NCI-H446 treated with DMSO at 0.1 percent for 48 hours (cell line): ENCODE results near the gene CATSPERE.
"Not testable (repeated sequence)": the region's sequence is repeated elsewhere in the genome, so short reads cannot be mapped to it uniquely, and the experiment has no call there.

Source experiments
- DNase-seq: peaks from one replicate; lab custom pipeline; 2025; lab: John Stamatoyannopoulos, UW

The CATSPERE gene

GRCh38 chr1:244552336-244552735, 91.3 kb downstream of the CATSPERE start:
- DNase-seq = no peak

- DNase-seq = no peak
These were observed 95.2 kb downstream of the CATSPERE start for GRCh38 chr1:244556263-244556662.

DNA sequence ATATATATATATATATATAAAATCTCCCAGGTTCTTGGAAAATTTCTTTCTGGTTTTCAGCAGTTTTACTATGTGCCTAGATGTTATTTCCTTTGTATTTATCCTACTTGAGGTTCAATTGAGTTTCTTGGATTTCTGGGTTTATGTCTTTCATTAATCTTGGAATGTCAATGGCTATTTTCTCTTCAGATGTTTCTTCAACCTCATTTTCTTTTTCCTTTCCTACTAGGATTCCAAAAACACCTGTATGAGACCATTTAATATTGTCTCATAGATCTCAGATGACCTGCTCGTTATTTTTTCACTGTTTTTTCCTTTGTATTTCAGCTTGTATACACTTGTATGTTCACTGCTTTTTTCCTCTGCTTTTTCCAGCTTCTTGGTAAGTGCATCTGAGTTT, 96.5 kb downstream of the CATSPERE start:
- DNase-seq = no peak

- no peak for DNase-seq
These were observed 98.5 kb downstream of the CATSPERE start for GRCh38 chr1:244559561-244559960.

DNA sequence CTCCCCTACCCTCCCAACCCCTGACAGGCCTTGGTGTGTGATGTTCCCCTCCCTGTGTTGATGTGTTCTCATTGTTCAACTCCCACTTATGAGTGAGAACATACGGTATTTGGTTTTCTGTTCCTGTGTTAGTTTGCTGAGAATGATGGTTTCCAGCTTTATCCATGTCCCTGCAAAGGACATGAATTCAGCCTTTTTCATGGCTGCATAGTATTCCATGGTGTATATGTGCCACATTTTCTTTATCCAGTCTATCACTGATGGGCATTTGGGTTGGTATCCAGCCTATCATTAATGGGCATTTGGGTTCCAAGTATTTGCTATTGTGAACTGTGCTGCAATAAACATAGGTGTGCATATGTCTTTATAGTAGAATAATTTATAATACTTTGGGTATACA, 101.8 kb downstream of the CATSPERE start:
- not testable (repeated sequence) for DNase-seq

GRCh38 chr1:244573768-244574167, 112.7 kb downstream of the CATSPERE start:
- no peak for DNase-seq

DNA sequence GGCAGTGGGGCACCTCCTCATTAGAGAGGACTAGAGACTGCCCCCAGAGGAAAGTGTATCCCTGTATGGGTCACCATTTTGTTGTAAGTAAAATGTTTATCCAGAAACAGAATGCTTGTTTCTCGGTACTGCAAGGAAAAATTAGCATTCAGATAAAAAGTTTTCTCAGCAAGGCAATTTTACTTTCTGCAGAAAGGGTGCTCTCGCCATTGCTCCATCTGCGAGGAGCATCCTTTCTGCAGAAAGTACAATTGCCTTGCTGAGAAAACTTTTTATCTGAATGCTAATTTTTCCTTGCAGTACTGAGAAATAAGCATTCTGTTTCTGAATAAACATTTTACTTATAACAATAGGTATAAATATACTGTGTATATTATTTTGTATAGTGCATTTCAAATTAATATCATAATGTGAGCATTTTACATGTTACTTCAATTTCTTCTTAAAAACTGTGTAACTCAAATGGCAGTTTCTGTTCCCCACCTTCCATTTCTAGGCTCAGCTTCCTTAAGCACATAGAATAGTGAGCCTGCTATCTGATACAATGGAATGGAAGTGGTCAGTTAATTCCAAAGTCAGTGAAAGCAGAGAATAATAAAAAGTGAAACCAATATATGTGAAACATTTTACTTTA, 115.3 kb downstream of the CATSPERE start:
- no peak for DNase-seq

GRCh38 chr1:244578205-244578604, 117.1 kb downstream of the CATSPERE start:
- DNase-seq = not testable (repeated sequence)

- DNase-seq = no peak
These were observed 122.4 kb downstream of the CATSPERE start for GRCh38 chr1:244583358-244583982.

DNA sequence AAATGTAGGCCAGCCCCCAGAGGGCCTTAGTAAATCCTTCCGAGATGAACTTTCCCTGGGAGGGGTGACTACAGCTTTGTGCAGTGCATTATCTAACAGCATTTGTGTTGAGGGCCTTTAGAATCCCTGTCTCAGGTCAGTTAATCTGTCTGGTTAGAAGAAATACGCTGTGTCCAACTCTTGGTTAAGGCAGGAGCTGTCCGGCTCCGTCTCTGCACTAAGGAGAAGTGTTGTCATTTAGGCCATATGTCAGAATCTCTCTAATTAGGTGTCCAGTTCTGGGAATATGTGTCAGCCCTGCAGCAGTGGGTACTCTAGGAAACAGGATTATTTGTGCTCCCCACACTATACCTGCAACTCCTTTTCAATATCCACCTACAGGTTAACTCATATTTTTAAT, 124.8 kb downstream of the CATSPERE start:
- no peak for DNase-seq

GRCh38 chr1:244590670-244591069, 129.6 kb downstream of the CATSPERE start:
- no peak for DNase-seq

GRCh38 chr1:244598611-244599010, 137.5 kb downstream of the CATSPERE start:
- DNase-seq = no peak

DNA sequence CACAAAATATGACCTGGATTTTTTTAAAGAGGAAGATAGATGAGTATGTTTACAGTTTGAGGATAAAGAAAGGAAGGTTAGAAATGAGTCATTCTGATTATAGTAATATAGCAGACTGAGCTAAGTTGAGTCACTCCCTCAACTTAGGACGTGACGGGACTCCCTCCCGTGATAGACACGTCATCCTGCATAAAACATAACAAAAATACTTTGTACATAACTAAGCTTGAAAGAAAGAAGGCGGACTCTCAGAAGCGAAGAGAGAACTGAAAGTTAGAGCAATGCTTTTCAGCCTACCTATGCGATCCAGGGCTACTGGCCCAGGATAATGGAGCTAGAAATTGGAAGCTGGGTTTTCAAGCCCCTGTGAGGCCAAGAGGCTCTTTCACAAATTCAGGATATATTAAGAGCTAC, 138.9 kb downstream of the CATSPERE start:
- DNase-seq = no peak

DNA sequence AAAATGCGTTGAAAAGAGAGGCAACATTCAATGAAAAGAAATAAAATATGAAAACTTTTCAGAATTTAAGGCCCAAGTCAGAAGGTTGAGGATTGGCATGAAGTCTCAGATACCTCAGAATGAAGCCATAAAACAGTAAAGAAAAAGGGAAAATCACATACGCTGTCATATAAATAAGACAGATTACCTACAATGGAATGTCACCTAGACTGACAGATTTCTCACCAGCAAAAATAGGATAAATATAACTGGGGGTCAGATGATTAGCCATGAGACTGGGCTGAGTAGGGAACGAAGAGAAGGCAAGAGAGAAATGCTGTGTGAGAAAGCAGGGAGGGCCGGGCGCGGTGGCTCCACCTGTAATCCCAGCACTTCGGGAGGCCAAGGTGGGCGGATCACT, 140.3 kb downstream of the CATSPERE start:
- no peak for DNase-seq

DNA sequence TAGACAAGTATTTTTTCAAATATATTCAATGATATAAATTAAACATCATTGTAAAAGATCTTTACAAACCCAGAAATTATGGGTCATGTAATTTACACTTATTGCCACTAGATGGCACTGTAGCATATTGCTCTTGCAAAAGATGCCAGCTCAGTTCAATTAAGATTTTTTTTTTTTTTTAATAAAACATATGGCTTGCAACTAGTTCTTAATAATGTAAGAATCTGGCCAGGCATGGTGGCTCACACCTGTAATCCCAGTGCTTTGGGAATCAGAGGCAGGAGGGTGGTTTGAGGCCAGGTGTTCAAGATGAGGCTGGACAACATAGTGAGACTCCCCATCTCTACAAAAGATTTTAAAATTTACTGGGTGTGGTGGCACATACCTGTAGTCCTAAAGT, 142.4 kb downstream of the CATSPERE start:
- DNase-seq = peak; percentile 41

DNA sequence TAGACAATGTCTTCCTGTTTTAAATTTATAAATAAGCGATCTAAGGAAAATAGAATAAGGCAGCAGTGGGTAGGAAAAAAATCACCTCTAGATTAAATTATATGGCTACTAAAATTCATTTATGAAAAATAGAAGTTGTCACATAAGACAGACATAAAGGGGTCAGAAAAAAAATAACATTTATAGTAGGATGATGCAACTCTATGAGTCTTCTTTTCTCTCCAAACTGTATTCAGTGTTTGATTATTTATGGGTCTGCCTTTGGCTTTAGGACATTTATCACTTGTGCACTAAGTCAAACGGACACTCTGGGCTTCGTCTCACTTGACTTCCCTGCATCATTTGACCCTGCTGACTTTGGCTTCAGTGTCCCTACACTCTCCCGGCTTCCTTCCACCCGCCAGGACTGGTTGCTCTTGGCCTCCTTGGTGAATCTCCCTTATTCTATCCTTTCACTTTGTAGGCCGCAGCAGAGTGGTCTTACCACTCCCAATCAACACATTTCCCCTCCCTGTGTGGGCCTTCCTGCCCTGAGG, 144.8 kb downstream of the CATSPERE start:
- no peak for DNase-seq

GRCh38 chr1:244614113-244614836, 153.2 kb downstream of the CATSPERE start:
- DNase-seq = no peak

DNA sequence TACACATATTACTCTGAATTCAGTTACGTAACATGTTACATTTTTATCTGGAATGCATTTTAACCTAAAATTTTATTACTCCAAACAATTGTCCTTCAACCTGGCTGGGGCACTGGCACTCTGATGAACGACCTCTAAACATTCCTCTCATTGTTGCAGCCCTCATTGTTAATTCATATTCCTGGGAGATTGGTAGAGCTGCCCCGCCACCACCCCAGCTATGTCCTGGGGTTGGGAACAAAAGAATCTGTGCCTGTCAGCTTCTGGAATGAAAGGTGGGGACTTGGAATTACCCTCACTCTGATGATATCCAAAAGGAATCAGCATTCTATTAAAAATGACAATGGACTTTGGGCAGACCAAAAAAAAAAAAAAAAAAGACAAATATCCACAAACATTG, 153.8 kb downstream of the CATSPERE start:
- DNase-seq = no peak

DNA sequence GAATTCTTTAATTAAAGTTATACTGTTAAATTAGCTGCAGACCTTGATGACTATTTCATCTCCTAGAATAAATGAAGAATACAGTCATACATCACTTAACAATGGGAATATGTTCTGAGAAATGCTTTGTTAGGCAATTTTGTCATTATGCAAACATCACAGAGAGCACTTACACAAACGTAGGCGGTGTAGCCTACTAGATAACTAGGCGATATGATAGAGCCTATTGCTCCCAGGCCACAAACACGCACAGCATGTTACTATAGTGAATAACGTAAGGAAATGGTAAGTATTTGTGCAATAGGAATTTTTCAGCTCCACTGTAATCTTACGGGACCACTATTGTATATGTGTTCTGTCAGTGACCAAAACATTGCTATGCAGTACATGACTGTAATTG, 154.2 kb downstream of the CATSPERE start:
- no peak for DNase-seq

DNA sequence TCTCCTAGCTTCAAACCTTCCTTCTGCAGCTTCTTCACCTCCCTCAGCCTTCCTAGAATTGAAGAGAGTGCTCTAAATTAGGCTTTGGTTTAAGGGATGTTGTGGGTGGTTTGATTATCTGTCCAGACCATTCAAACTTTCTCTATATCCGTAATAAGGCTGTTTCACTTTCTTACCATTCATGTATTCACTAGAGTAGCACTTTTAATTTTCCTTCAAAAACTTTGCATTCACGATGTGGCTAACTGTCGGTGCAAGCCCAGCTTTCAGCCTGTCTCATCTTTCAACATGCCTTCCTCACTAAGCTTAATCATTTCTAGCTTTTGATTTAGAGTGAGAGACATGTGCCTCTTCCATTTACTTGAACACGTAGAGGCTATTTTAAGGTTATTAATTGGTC, 165.6 kb downstream of the CATSPERE start:
- DNase-seq = no peak

DNA sequence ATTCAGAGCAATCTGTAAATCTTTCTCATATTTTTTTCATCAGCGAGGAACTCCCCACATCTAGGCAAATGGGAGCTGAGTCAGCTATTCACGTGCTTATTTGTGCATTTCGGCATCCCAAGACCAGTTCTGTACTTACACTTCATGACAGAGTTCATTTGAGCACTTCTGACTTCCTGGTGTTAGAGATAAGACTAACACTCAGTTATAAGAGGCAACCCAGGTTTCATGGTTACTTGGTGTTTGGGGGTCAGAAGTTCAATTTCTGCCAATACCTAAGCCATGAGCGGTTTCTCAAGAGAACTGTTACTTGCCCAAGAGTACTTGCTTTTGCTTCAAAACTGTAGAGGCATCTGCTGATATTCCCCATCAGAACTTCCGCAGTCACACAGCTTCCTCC, 167.7 kb downstream of the CATSPERE start:
- DNase-seq = no peak

GRCh38 chr1:244633140-244633539, 172.1 kb downstream of the CATSPERE start:
- no peak for DNase-seq

GRCh38 chr1:244634546-244634945, 173.5 kb downstream of the CATSPERE start:
- DNase-seq = no peak
